T-helper 17 cell (primary cell): ENCODE results near the gene KSR2. TPM values are rescaled to one million over a fixed set of nuclear protein-coding genes. Genes with fewer than 3 reads are reported as not detected.
"Not testable (repeated sequence)": the region's sequence is repeated elsewhere in the genome, so short reads cannot be mapped to it uniquely, and the experiment has no call there.

Experiments used
- ATAC-seq: fragments of 150-1000 bp; cut with Tn5 transposase; 2 replicates; pipeline ENCODE4 v1.10.0; 2021; ENCODE audit warnings: mild to moderate bottlenecking, moderate library complexity
- DNase-seq, 3 donors: peaks; one replicate each; pipeline versions ENCODE4 v3.0.0 to v3.0.0-alpha.2; 2020 to 2021
- H3K9me3 ChIP-seq: one replicate; pipeline ENCODE4 v1.7.0; 2013; ENCODE audit warnings: low read length, mild to moderate bottlenecking; ENCODE audit not compliant: control insufficient read depth, poor library complexity, severe bottlenecking
- H3K27ac Mint-ChIP-seq: one replicate; pipeline ENCODE4 v1.8.0; 2022; ENCODE audit warnings: mild to moderate bottlenecking, moderate library complexity, mixed read lengths
- H3K27me3 Mint-ChIP-seq: one replicate; pipeline ENCODE4 v1.8.0; 2022; ENCODE audit warnings: mixed read lengths
- H3K36me3 Mint-ChIP-seq: one replicate; pipeline ENCODE4 v1.8.0; 2022; ENCODE audit warnings: low read depth, mixed read lengths
- H3K4me1 Mint-ChIP-seq: one replicate; pipeline ENCODE4 v1.8.0; 2022; ENCODE audit warnings: mild to moderate bottlenecking, mixed read lengths
- H3K4me3 Mint-ChIP-seq: one replicate; pipeline ENCODE4 v1.8.0; 2022; ENCODE audit warnings: mild to moderate bottlenecking, moderate library complexity, mixed read lengths
- total RNA-seq, 4 donors: library from RNA in 2 of 4; stranded (reverse) in 2 of 4; gene quantifications; one replicate each; pipeline ENCODE4 v1.2.3 and lab custom pipeline; 2022 to 2026

Gene KSR2
- total RNA-seq, 2 donors from 2014 or later = 0.05 to 0.10 TPM

DNA sequence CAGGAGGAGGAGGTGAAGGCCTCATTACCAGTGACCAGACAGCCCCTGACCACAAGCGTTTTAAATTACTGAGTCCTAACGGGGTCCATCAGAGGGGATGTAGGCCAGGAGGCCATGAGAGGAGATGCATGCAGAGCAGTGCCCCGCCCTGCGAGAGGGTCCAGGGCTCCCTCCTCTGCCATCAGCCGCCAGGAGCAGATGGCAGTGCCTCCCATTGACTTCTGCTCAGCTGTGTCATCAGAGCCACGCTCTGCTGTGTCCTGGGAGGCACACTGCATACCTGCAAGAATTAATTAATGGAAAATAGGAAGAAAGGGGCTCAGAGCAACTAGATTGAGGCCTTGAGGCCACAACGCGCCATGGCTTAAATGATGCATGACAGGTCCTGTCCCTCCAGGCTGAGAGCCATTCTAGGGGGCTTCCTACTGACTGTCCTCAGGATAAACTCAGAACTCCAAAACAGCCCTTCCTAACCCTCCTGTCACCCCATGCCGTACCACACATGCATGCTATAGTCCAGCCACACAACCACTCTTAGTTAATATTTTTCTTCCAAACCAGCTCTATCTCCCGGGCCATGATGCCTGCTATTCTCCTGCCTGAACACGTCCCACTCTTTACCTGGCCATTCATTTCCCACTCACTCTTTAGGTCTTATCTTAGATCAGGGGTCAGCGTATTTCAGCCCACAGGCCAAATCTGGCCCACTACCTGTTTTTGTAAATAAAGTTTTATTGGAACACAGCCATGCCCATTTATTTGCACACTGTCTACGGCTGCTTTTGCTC, 235.8 kb downstream of the KSR2 start:
- DNase-seq (no peak), ATAC-seq (no peak)
- Mint-ChIP-seq H3K36me3 (no peaks in the 10 kb centered on the region), H3K4me3 (no peak overlapping the region), H3K4me1 (no peaks in the 10 kb centered on the region), H3K27me3 (no peaks in the 10 kb centered on the region), H3K27ac (no peak overlapping the region)
- no peaks in the 10 kb centered on the region for H3K9me3 ChIP-seq

DNA sequence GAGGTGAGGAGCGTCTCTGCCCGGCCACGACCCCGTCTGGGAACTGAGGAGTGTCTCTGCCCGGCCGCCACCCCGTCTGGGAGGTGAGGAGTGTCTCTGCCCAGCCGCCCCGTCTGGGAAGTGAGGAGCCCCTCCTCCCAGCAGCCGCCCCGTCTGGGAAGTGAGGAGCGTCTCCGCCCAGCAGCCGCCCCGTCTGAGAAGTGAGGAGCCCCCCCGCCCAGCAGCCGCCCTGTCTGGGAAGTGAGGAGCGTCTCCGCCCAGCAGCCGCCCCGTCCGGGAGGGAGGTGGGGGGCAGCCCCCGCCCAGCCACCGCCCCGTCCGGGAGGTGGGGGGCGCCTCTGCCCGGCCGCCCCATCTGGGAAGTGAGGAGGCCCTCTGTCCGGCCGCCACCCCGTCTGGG, 237.7 kb downstream of the KSR2 start:
- H3K4me1 Mint-ChIP-seq, H3K36me3 Mint-ChIP-seq, DNase-seq, ATAC-seq, H3K27ac Mint-ChIP-seq, H3K4me3 Mint-ChIP-seq, H3K27me3 Mint-ChIP-seq, H3K9me3 ChIP-seq: not testable (repeated sequence)

DNA sequence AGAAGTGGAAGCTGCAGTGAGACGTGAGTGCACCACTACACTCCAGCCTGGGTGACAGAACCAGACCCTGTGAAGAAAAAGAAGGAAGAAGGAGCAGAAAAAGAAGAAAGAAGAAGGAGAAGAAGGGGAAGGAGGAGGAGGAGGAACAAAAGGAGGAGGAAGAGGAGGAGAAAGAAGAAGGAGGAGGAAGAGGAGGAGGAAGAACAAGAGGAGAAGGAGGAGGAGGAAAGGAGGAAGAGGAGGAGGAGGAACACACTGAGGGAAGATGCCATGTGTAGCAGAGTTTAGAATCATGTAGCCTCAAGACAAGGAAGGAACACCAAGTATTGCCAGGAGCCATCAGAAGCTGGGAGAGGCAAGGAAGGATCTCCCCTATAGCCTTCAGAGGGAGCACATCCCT, 241.5 kb downstream of the KSR2 start:
- no peak overlapping the region for H3K4me3 Mint-ChIP-seq
- DNase-seq (no peak), ATAC-seq (no peak)
- no peaks in the 10 kb centered on the region for H3K9me3 ChIP-seq
- H3K27ac Mint-ChIP-seq = no peak overlapping the region
- no peaks in the 10 kb centered on the region for H3K4me1 Mint-ChIP-seq
- H3K36me3 Mint-ChIP-seq = no peaks in the 10 kb centered on the region
- no peaks in the 10 kb centered on the region for H3K27me3 Mint-ChIP-seq

DNA sequence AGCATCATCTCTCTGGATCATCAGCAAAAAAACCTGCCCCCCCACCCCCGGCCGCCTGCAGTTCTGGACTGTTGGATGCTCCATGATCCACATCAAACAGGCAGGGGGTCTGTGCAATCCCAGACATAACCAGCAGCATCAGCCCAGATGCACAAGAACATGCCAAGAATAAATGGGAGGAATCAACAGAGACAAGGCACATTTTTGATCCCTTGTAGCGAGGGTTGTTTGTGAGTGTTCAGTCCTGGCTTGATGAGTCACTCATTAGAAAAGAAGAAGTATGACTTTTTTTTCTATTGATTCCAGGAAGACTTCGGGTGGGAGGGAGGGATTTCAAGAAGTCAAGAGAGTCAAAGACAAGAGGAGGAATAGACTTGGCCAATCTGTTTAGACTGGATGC, 244.2 kb downstream of the KSR2 start:
- H3K4me3 Mint-ChIP-seq = no peak overlapping the region
- no peaks in the 10 kb centered on the region for H3K9me3 ChIP-seq
- ATAC-seq (no peak), DNase-seq (no peak)
- no peaks in the 10 kb centered on the region for H3K4me1 Mint-ChIP-seq
- H3K36me3 Mint-ChIP-seq = no peaks in the 10 kb centered on the region
- no peak overlapping the region for H3K27ac Mint-ChIP-seq
- no peaks in the 10 kb centered on the region for H3K27me3 Mint-ChIP-seq

DNA sequence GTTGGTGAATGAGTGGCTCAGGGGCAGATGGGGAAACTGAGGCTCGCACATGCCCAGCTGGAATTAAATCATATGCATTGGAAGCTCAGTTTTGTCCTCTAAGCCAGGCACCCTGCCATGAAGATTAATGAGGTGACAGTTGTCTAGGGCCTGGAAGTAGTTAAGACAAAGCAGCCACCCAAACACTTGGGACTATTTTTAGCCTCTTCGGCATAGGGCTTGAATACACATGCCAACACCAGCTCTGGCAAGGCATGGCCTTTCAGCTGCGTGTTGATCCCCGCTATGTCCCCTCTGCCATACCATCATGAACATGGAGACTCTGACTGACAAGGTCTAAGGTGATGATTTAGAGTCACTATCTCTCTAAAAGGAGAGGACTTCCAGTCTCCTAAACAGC, 250.2 kb downstream of the KSR2 start:
- Mint-ChIP-seq H3K4me1 (no peaks in the 10 kb centered on the region), H3K4me3 (no peak overlapping the region), H3K36me3 (no peaks in the 10 kb centered on the region), H3K27ac (no peak overlapping the region), H3K27me3 (no peaks in the 10 kb centered on the region)
- no peaks in the 10 kb centered on the region for H3K9me3 ChIP-seq
- DNase-seq = no peak
- no peak for ATAC-seq

DNA sequence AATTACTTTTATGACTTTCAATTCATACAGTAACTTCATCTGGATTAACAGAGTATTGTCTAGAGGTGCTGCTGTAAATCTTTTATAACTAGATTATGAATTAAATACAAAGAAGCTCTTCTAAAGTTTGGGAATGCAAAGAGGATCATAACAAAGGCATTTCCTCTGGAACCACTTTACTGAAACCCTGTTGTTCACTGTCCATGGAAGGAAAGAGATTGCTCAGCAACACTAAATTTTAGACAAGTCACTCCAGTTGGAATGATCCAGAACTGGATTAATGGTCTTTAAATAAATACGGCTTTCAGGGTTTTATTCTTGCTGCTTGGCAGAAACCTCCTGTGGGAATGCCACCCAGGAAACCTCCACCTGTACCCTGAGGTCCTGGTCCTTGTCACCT, 250.6 kb downstream of the KSR2 start:
- H3K9me3 ChIP-seq = no peaks in the 10 kb centered on the region
- no peaks in the 10 kb centered on the region for H3K36me3 Mint-ChIP-seq
- no peak overlapping the region for H3K27ac Mint-ChIP-seq
- H3K4me1 Mint-ChIP-seq = no peaks in the 10 kb centered on the region
- H3K4me3 Mint-ChIP-seq = no peak overlapping the region
- ATAC-seq (no peak), DNase-seq (no peak)
- H3K27me3 Mint-ChIP-seq = no peaks in the 10 kb centered on the region

DNA sequence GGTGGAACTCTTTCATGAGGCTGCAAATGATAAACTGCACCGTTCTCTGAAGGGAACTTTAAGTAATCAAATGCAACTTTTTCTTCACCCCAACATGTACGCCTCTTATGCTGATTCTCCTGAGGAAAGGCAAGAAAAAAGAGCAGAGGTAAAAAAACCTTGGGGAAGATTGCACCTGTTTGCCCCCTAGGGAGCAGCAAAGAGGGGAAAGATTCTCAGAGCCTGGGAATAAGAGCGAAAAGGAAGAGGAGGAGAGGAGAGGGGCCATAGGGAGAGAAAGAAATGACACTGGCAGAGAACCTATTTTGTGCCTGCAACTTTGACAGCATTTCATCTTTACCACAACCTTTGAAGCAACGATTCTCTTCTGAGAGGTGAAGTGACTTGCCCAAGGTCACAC, 254.6 kb downstream of the KSR2 start:
- no peaks in the 10 kb centered on the region for H3K9me3 ChIP-seq
- Mint-ChIP-seq H3K27ac (no peak overlapping the region), H3K36me3 (no peaks in the 10 kb centered on the region), H3K27me3 (peaks cover 6% of the 10 kb centered on the region), H3K4me1 (no peaks in the 10 kb centered on the region), H3K4me3 (no peak overlapping the region)
- DNase-seq (no peak), ATAC-seq (no peak)

DNA sequence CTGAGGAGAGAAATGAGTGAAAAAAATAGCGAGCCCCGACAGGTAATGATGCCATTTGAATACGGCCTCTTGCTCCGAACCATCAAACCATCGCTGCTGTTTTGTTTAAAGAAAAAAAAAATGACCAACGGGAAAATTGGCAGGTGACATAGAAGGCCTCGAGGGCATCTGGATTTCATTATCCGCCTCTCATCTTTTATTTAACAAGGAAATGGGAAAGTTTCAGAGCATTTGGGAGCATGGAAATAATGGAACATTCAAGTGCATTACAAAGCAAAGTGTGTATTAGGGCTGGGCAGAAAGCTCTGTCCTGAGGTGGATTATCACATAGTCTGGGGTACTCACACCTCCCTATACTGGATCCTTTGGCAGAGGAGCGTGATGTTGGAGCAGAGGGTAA, 258.7 kb downstream of the KSR2 start:
- H3K9me3 ChIP-seq = no peaks in the 10 kb centered on the region
- Mint-ChIP-seq H3K27ac (no peak overlapping the region), H3K27me3 (peaks cover 6% of the 10 kb centered on the region), H3K36me3 (no peaks in the 10 kb centered on the region), H3K4me1 (no peaks in the 10 kb centered on the region), H3K4me3 (no peak overlapping the region)
- ATAC-seq = no peak
- DNase-seq = no peak

DNA sequence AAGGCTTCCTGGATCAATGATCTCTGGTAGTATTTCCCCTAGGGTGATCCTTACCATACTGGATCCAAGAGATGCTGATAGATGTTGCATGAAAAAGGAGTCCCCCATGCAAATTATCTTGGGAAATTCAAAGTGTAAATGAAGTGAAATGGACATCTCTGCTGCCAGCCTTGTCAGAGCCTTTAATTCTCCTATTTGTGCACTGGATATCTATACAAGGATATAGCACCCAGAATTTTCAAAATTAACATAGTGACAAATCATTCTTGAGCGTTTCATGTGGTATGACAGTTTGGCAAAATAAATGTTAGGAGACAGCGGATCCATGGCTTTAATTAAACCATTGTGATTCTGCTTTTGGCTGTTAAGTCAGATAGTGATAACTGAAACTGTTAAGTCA, 260.9 kb downstream of the KSR2 start:
- peaks cover 6% of the 10 kb centered on the region for H3K27me3 Mint-ChIP-seq
- no peak for DNase-seq
- no peak overlapping the region for H3K4me3 Mint-ChIP-seq
- H3K4me1 Mint-ChIP-seq = no peaks in the 10 kb centered on the region
- no peak overlapping the region for H3K27ac Mint-ChIP-seq
- no peaks in the 10 kb centered on the region for H3K9me3 ChIP-seq
- ATAC-seq = no peak
- H3K36me3 Mint-ChIP-seq = no peaks in the 10 kb centered on the region

DNA sequence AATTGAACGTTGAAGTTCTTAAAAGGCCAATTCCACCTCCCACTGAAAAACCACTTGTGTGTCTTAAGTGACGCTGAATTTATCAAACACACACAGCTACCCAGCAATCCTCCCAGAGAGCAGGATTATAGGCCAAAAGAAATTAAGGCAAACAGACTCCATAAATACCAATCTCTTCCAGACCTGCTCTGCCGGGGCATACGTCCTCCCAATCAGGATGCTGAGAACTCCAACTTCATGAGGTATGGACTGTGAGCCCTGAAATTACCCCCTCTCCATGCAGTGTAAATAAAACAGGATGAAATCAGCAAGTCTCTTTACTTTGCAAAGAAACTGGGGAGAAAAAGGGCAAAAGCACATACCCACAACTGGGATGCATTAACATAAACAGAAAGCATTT, 265.2 kb downstream of the KSR2 start:
- DNase-seq = no peak
- Mint-ChIP-seq H3K27me3 (no peaks in the 10 kb centered on the region), H3K36me3 (no peaks in the 10 kb centered on the region), H3K4me1 (no peaks in the 10 kb centered on the region), H3K4me3 (no peak overlapping the region), H3K27ac (no peak overlapping the region)
- ATAC-seq = no peak
- no peaks in the 10 kb centered on the region for H3K9me3 ChIP-seq

DNA sequence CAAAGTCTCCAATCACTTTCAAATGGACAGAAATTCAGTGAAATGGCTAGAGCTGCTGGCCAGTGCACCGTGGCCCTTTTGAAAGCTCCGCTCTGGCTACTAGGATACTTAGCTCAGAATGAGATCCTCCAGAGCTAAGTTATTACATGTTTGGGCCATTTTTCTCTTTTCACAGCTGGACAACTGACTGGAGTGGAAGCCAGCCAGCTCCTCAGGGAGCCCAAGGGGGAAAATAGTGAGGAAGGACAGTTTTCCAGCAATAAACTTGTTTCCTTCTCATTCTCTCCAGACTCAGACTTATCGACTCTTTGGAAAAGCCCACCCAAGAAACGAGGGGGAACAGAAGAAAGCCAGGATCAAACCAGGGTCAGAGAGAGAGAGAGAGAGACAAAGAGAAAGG, 266.0 kb downstream of the KSR2 start:
- ATAC-seq = no peak
- DNase-seq = no peak
- no peaks in the 10 kb centered on the region for H3K9me3 ChIP-seq
- H3K4me3 Mint-ChIP-seq = no peak overlapping the region
- no peak overlapping the region for H3K27ac Mint-ChIP-seq
- no peaks in the 10 kb centered on the region for H3K36me3 Mint-ChIP-seq
- no peaks in the 10 kb centered on the region for H3K27me3 Mint-ChIP-seq
- H3K4me1 Mint-ChIP-seq = no peaks in the 10 kb centered on the region

DNA sequence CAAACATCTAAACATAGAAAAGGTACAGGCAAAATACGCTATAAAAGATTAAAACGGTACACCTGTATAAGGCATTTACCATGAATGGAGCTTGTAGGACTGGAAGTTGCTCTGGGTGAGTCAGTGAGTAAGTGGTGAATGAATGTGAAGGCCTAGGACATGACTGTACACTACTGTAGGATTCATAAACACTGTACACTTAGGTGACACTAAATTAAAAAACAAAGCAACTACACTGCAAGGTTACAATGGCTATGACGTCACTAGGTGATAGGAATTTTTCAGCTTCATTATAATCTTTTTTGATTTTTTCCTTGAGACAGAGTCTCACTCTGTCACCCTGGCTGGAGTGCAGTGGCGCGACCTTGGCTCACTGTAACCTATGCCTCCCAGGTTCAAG, 269.2 kb downstream of the KSR2 start:
- no peaks in the 10 kb centered on the region for H3K9me3 ChIP-seq
- ATAC-seq = no peak
- H3K4me1 Mint-ChIP-seq = no peaks in the 10 kb centered on the region

DNA sequence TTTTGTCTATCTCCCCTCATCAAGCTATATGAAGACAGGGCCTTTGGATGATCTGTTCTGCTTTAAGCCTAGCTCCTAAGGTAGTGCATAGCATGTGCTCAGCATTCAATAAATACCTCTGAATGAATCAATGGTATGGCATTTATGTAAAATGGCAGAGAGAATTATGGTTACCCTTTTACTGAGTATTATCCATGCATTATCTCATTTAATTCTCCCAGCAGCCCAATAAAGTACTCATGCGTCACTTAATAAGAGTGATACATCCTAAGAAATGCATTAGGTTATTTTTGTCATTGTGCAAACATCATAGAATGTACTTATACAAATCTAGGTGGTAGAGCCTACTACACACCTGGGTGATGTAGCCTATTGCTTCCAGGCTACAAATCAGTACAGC, 269.7 kb downstream of the KSR2 start:
- no peak overlapping the region for H3K27ac Mint-ChIP-seq
- no peak overlapping the region for H3K4me3 Mint-ChIP-seq
- no peaks in the 10 kb centered on the region for H3K36me3 Mint-ChIP-seq
- DNase-seq = no peak
- no peaks in the 10 kb centered on the region for H3K27me3 Mint-ChIP-seq
- H3K9me3 ChIP-seq = no peaks in the 10 kb centered on the region
- H3K4me1 Mint-ChIP-seq = no peaks in the 10 kb centered on the region
- ATAC-seq = no peak

More for the DNA sequence above, 269.2 kb downstream of the KSR2 start:
- no peak overlapping the region for H3K27ac Mint-ChIP-seq
- DNase-seq = no peak
- no peaks in the 10 kb centered on the region for H3K36me3 Mint-ChIP-seq
- H3K4me3 Mint-ChIP-seq = no peak overlapping the region
- no peaks in the 10 kb centered on the region for H3K27me3 Mint-ChIP-seq

DNA sequence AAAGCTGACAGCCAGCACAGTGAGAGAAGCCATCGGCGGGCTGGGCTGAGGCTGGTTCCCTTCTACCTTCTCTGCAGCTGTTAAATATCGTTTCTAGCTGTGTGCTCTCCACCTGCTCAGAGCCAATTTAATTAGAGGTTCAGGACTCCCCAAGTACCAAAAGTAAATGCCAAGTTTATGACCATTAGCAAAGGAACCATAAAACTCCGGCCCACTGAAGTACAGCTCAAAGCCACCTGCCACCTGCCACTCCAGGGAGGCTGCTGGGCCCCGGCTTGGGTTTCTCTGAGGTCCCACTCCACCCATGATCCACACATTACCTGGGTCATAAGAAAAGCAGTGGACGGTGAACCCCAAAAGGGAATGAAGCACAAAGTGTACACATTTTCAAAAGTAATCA, 272.8 kb downstream of the KSR2 start:
- H3K4me3 Mint-ChIP-seq = no peak overlapping the region
- DNase-seq = no peak
- no peaks in the 10 kb centered on the region for H3K4me1 Mint-ChIP-seq
- ATAC-seq = no peak
- H3K27me3 Mint-ChIP-seq = no peaks in the 10 kb centered on the region
- H3K36me3 Mint-ChIP-seq = no peaks in the 10 kb centered on the region
- H3K9me3 ChIP-seq = no peaks in the 10 kb centered on the region
- no peak overlapping the region for H3K27ac Mint-ChIP-seq
